Jurkat, Clone E6-1 (cell line): Measurements from ENCODE around the gene NBL1.

ENCODE experiments used
- DNase-seq: peaks from one replicate; pipeline ENCODE4 v3.0.0-alpha.2; 2011; ENCODE audit warnings: low read depth, low spot score
- H3K4me3 ChIP-seq: 2 replicates; pipeline ENCODE4 v1.5.1; 2011; ENCODE audit warnings: mild to moderate bottlenecking, low read length, control low read depth, moderate library complexity

NBL1 gene

GRCh38 chr1:19688041-19688842 lies 44.1 kb downstream of the NBL1 start:
- no peak for DNase-seq
- H3K4me3 ChIP-seq = no peak overlapping the region

GRCh38 chr1:19689085-19689757 lies 45.1 kb downstream of the NBL1 start:
- no peak overlapping the region for H3K4me3 ChIP-seq
- DNase-seq = no peak

- no peak for DNase-seq
Measured at GRCh38 chr1:19689856-19690255, 45.7 kb downstream of the NBL1 start.

GRCh38 chr1:19690342-19690741 lies 46.2 kb downstream of the NBL1 start:
- no peak overlapping the region for H3K4me3 ChIP-seq
- no peak for DNase-seq

More at GRCh38 chr1:19689856-19690255, 45.7 kb downstream of the NBL1 start:
- no peak overlapping the region for H3K4me3 ChIP-seq

GRCh38 chr1:19694298-19694697 lies 50.2 kb downstream of the NBL1 start:
- no peak overlapping the region for H3K4me3 ChIP-seq
- no peak for DNase-seq

- DNase-seq = no peak
- no peak overlapping the region for H3K4me3 ChIP-seq
Measured at GRCh38 chr1:19695772-19696171, 51.7 kb downstream of the NBL1 start.

- H3K4me3 ChIP-seq = no peak overlapping the region
- no peak for DNase-seq
Measured at GRCh38 chr1:19696820-19697219, 52.7 kb downstream of the NBL1 start.

- no peak overlapping the region for H3K4me3 ChIP-seq
- DNase-seq = no peak
Measured at GRCh38 chr1:19698181-19698580, 54.1 kb downstream of the NBL1 start.

GRCh38 chr1:19700079-19700777 lies 56.1 kb downstream of the NBL1 start:
- no peak overlapping the region for H3K4me3 ChIP-seq
- no peak for DNase-seq

GRCh38 chr1:19703280-19703679 lies 59.2 kb downstream of the NBL1 start:
- H3K4me3 ChIP-seq = no peak overlapping the region
- DNase-seq = no peak

- DNase-seq = peak; percentile 25
- no peak overlapping the region for H3K4me3 ChIP-seq
Measured at GRCh38 chr1:19704247-19705113, 60.4 kb downstream of the NBL1 start.

GRCh38 chr1:19705464-19705863 lies 61.4 kb downstream of the NBL1 start:
- H3K4me3 ChIP-seq = no peak overlapping the region
- DNase-seq = no peak

- DNase-seq = no peak
- no peak overlapping the region for H3K4me3 ChIP-seq
Measured at GRCh38 chr1:19706136-19706535, 62.0 kb downstream of the NBL1 start.
